BJ (cell line): ENCODE data around the gene WASF3. TPM values are rescaled to one million over a fixed set of nuclear protein-coding genes. Genes with fewer than 3 reads are reported as not detected.
A peak's percentile ranks its signal among the peaks of the same experiment; 100 is the strongest.

ENCODE experiments used
- CTCF ChIA-PET: fragments of 350-600 bp; formaldehyde crosslinking; extraction: SDS; loops from one replicate; lab custom pipeline; 2021; ENCODE audit warnings: antibody characterized with exemption, inconsistent platforms; lab: Yijun Ruan, JAX
- POLR2A ChIA-PET: fragments of 300-600 bp; sonication (Branson Sonifier 250); formaldehyde crosslinking; extraction: SDS; loops from one replicate; lab custom pipeline; 2021; ENCODE audit warnings: antibody characterized with exemption; lab: Charles Lee
- DNase-seq: peaks from one replicate; pipeline ENCODE4 v3.0.0-alpha.2; 2011; ENCODE audit warnings: low read depth
- H3K27me3 ChIP-seq: 2 replicates; pipeline ENCODE4 v1.6.0; 2011; ENCODE audit warnings: low read length; ENCODE audit not compliant: control insufficient read depth, insufficient read depth
- H3K36me3 ChIP-seq: 2 replicates; pipeline ENCODE4 v1.5.1; 2011; ENCODE audit warnings: low read length; ENCODE audit not compliant: control insufficient read depth, insufficient read depth
- H3K4me3 ChIP-seq: 2 replicates; pipeline ENCODE4 v1.5.1; 2011; ENCODE audit warnings: low read depth, mild to moderate bottlenecking, control low read depth, low read length
- polyA plus RNA-seq: library from polyadenylated mRNA; depleted of rRNA; stranded (reverse); fragments of >200 nt; gene quantifications from 2 replicates; pipeline ENCODE4 v1.2.3, GENCODE V29; 2011
- TF ChIP-seq, protein P1 (sequence below): IDR thresholded peaks from 2 replicates; pipeline ENCODE4 v1.5.1; 2011; ENCODE audit warnings: low read depth, mild to moderate bottlenecking, control low read depth, inconsistent platforms, low read length, moderate library complexity; ENCODE audit not compliant: insufficient read depth

The WASF3 gene
- polyA plus RNA-seq, 1 experiment: 9.5 TPM

- TF ChIP-seq, protein P1, sequence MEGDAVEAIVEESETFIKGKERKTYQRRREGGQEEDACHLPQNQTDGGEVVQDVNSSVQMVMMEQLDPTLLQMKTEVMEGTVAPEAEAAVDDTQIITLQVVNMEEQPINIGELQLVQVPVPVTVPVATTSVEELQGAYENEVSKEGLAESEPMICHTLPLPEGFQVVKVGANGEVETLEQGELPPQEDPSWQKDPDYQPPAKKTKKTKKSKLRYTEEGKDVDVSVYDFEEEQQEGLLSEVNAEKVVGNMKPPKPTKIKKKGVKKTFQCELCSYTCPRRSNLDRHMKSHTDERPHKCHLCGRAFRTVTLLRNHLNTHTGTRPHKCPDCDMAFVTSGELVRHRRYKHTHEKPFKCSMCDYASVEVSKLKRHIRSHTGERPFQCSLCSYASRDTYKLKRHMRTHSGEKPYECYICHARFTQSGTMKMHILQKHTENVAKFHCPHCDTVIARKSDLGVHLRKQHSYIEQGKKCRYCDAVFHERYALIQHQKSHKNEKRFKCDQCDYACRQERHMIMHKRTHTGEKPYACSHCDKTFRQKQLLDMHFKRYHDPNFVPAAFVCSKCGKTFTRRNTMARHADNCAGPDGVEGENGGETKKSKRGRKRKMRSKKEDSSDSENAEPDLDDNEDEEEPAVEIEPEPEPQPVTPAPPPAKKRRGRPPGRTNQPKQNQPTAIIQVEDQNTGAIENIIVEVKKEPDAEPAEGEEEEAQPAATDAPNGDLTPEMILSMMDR: no peak
- no peaks in the 10 kb centered on the region for H3K27me3 ChIP-seq
- no peak for DNase-seq
- CTCF ChIA-PET: interaction anchor here (0.9 kb wide), 1 partner anchor 137 kb away, joined by 3 read pairs; no protein-coding TSS in a partner anchor
- POLR2A ChIA-PET: no interaction called here
- no peaks in the 10 kb centered on the region for H3K36me3 ChIP-seq
- no peak overlapping the region for H3K4me3 ChIP-seq
These were observed 3.6 kb downstream of the WASF3 start for GRCh38 chr13:26561067-26561466.

DNA sequence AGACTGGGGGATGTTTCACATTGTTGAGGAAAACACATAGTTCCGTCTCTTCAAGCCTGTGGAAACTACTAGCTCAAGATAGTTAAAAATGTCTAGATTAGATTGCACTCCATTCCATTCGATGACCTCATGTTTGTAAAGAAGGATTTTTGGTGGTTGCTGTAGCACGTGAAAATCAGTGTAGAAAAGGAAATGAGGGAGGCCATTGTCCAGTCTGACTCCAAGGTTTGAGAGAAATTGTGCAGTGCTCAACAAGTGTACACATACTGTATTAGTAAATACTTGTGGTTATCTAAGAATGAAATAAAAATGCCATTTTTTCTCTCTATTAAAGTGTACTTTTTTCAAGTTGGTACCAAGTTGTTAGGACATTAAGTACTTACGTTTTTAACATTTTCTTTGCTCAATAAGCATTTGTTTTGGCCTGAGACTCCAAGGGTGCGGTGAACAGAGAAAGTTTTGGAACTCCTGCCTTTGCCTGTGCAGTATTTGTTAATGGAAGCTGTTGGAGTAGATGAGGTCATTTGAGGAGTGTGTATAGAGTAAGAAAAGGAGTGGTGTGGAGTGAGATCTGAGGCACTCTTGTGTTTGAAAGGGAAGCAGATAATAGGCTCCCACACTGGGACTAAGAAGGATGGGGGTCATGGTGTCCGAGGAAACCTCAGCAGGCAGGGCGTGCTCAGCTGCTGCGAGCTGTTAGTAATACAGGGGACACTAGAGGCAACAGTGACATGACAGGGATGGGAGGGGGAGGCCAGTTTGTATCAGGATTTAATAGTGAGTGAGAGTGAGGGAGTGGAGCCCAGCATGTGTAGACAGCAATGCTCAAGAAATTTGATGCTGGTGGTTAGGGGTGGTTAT, 4.4 kb downstream of the WASF3 start:
- TF ChIP-seq, protein P1: no peak
- POLR2A ChIA-PET: no interaction called here
- peak; percentile 87 for DNase-seq
- CTCF ChIA-PET: interaction anchor here (0.9 kb wide), 1 partner anchor 137 kb away, joined by 3 read pairs; no protein-coding TSS in a partner anchor
- Histone ChIP-seq H3K4me3 (no peak overlapping the region), H3K27me3 (no peaks in the 10 kb centered on the region), H3K36me3 (no peaks in the 10 kb centered on the region)

DNA sequence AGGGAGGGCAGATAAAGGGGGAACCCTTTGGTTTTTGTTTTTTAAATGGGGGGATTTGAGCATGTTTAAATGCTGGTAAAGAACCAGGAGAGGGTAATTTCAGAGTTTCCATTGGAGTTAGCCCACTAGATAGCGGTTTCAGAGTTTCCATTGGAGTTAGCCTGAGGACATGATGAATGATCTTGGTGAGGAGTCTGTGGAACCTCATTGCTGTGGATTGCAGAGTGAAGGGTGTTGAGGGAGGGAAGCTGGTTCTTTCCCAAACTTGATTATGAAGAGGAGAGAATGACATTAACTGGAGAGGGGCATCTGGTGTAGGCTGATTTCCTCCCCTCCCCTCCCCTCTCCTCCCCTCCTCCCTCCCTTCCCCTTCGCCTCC, 5.0 kb downstream of the WASF3 start:
- ChIA-PET CTCF (no interaction called here), POLR2A (no interaction called here)
- TF ChIP-seq, protein P1: no peak
- Histone ChIP-seq H3K27me3 (no peaks in the 10 kb centered on the region), H3K36me3 (no peaks in the 10 kb centered on the region), H3K4me3 (no peak overlapping the region)
- DNase-seq: no peak

DNA sequence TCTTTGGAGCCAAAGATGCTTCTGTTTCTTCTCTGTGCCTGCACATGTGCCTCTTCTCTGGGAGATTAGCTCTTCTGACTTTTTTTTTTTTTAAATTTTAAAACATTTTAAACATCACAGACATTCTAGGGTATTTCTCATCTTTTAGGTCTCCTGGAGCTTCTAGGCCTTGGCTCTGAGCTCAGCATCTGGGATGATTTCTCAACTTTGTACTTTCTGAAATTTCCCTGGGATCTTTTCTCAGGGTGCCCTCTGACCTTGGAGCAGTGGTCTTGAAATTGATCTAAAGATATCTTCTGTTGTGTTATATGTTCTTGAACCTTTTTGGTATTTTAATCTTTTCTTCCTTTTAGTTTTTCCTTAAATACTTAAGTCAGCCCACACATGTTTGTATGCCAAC, 6.2 kb downstream of the WASF3 start:
- Histone ChIP-seq H3K36me3 (no peaks in the 10 kb centered on the region), H3K27me3 (no peaks in the 10 kb centered on the region), H3K4me3 (no peak overlapping the region)
- ChIA-PET POLR2A (no interaction called here), CTCF (interaction anchor here (1.1 to 1.4 kb wide), 3 partner anchors 9 to 67 kb away, joined by 3 to 4 read pairs (median 3); no protein-coding TSS in a partner anchor)
- no peak for DNase-seq
- TF ChIP-seq, protein P1: no peak

DNA sequence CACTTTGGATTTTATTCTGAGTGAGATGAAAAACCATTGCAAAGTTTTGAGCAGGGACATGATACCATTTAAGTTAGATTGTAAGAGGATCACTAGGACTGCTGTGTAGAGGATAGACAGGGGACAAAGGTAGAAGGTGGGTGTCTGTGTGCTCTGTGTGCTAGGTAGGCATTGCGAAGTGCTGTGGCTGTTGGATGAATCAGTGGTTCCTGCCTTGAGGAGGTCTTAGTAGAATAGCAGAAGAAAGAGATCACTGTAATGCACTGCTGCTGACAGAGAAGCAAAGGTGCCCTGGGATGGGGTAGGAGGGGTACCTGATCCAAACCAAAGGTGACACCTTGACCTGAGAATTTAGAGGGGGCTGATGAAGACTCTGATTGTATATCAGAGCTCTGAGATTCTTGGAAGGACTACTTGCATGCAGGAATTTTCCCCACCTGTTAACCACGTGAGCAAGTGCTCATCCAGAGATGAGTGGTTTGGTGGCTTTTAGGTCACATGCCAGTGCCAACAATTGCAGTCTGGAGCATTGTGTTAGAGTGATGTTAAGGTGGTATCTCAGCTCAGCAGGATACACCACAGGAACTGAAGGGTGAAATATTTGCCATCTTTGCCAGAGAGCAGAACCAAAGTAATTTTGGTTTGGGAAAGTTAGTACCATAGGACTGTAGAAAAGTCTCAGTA, 10.8 kb downstream of the WASF3 start:
- POLR2A ChIA-PET: no interaction called here
- H3K27me3 ChIP-seq: no peaks in the 10 kb centered on the region
- DNase-seq: no peak
- CTCF ChIA-PET: no interaction called here
- TF ChIP-seq, protein P1: no peak
- H3K4me3 ChIP-seq: no peak overlapping the region
- no peaks in the 10 kb centered on the region for H3K36me3 ChIP-seq
